ENCODE results near the gene SLC8B1.
A peak's percentile ranks its signal among the peaks of the same experiment; 100 is the strongest.

SLC8B1 gene

DNA sequence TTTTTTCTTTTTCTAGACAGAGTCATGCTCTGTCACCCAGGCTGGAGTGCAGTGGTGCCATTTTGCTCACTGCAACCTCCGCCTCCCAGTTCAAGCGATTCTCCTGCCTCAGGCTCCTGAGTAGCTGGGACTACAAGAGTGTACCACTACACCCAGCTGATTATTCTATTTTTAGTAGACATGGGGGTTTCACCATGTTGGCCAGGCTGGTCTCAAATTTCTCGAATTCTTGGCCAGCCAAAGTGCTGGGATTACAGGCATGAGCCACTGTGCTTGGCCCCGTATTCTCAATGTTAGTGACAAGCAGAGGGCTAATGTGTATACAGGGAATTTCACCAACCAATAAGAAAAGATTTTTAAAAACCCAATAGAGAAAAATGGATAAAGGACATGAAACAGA is 31.9 kb upstream of the SLC8B1 start:
- in situ Hi-C loops (cut with HindIII; ENCODE audit: low sequenced_read_pairs) = no loop called here
- TF ChIP-seq, protein P1, sequence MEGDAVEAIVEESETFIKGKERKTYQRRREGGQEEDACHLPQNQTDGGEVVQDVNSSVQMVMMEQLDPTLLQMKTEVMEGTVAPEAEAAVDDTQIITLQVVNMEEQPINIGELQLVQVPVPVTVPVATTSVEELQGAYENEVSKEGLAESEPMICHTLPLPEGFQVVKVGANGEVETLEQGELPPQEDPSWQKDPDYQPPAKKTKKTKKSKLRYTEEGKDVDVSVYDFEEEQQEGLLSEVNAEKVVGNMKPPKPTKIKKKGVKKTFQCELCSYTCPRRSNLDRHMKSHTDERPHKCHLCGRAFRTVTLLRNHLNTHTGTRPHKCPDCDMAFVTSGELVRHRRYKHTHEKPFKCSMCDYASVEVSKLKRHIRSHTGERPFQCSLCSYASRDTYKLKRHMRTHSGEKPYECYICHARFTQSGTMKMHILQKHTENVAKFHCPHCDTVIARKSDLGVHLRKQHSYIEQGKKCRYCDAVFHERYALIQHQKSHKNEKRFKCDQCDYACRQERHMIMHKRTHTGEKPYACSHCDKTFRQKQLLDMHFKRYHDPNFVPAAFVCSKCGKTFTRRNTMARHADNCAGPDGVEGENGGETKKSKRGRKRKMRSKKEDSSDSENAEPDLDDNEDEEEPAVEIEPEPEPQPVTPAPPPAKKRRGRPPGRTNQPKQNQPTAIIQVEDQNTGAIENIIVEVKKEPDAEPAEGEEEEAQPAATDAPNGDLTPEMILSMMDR (IDR thresholded peaks at IDR 0.05; ENCODE audit: low read depth, low read length) = no peak
- no peak for DNase-seq (ENCODE audit: low read depth, low spot score)
- no peak overlapping the region for H3K4me3 ChIP-seq (ENCODE audit: low read depth, low read length)

DNA sequence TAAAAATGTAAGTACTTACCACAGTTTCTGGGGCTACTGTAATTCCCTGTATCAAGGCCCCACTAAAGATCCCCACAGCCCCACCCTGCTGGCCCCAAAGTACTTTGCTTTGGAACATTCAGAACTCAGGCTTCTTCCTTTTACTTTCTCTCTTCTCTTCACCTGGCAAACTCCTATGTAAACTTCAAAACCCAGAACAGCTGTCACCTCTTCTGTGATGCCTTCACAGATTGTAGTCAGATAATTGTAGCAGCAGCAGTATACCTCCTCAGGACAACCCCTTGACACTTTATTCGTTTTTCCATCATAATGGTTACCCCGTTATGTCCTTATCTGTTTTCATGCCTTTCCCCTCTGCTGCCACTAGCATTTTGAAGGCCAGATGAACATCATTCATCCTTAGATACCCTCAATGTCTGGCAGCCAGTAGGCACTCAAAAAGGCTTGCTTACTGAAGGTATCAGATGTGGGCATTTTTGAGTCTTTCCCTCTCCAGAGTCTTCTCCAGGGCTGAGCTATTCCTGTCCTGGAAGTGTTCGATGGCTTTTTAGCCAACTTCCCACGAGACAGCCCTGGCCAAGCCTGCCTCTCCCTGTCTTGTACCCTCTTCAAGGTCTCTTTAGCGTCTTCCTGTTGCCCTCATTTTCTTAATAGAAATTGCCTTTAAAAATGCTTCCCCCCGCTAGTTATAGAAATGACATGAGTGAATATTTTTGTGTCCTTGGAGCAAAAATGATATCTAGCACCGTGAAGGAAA is 30.9 kb upstream of the SLC8B1 start:
- in situ Hi-C loops (cut with HindIII; ENCODE audit: low sequenced_read_pairs) = no loop called here
- no peak for DNase-seq (ENCODE audit: low read depth, low spot score)
- TF ChIP-seq, protein P1 (IDR thresholded peaks at IDR 0.05; ENCODE audit: low read depth, low read length) = no peak
- H3K4me3 ChIP-seq (ENCODE audit: low read depth, low read length) = no peak overlapping the region

DNA sequence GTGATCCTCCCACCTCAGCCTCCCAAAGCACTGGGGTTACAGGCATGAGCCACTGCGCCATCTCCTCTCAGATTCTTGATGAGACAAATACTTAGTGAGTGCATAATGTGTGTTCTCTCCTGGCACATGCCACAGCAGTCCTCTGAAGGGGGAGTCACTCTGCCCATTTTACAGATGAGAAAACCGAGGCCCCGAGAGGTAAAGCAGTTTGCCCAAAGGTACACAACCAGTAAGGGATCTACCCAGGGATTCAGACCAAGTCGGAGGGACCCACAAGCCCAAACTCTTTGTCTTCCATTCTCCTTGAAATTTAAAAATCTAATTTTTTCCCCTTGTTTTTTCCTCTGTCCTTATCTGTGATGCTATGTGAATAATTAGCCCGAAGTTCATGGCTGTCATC is 29.8 kb upstream of the SLC8B1 start:
- TF ChIP-seq, protein P1 (IDR thresholded peaks at IDR 0.05; ENCODE audit: low read depth, low read length) = no peak
- DNase-seq (ENCODE audit: low read depth, low spot score) = no peak
- no peak overlapping the region for H3K4me3 ChIP-seq (ENCODE audit: low read depth, low read length)
- in situ Hi-C loops (cut with HindIII; ENCODE audit: low sequenced_read_pairs) = no loop called here

DNA sequence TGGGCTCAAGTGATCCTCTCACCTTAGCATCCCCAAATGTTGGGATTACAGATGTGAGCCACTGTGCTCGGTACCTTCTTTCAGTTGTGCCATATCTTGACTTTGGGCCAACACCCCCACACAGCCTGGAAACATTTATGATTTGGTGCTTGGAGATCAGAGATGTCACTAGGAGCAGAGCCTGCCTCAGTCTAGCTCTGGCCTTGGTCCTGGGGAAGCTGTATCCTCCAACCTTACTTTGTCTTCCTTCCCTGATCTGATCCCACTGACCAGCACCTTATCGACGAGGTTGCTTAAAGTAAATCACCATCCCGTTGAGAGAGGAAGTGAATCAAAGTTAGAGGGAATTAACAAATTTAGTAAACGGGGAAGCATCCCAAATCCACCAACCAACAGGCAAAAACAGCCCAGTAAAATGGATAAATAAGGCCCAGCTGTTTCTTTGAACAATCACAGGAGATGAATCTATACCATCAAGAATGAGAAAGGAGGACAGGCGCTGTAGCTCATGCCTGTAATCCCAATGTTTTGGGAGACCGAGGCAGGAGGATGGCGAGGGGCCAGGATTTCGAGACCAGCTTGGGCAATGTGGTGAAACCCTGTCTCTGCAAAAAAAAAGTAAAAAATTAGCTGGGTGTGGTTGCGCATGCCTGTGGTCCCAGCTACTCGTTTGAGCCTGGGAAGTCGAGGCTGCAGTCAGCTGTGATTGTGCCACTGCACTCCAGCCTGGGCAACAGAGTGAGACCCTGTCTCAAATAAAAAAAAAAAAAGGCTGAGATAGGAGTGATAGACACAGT is 26.9 kb upstream of the SLC8B1 start:
- no peak for DNase-seq (ENCODE audit: low read depth, low spot score)
- TF ChIP-seq, protein P1 (IDR thresholded peaks at IDR 0.05; ENCODE audit: low read depth, low read length) = no peak
- in situ Hi-C loops (cut with HindIII; ENCODE audit: low sequenced_read_pairs) = no loop called here
- H3K4me3 ChIP-seq (ENCODE audit: low read depth, low read length) = no peak overlapping the region

DNA sequence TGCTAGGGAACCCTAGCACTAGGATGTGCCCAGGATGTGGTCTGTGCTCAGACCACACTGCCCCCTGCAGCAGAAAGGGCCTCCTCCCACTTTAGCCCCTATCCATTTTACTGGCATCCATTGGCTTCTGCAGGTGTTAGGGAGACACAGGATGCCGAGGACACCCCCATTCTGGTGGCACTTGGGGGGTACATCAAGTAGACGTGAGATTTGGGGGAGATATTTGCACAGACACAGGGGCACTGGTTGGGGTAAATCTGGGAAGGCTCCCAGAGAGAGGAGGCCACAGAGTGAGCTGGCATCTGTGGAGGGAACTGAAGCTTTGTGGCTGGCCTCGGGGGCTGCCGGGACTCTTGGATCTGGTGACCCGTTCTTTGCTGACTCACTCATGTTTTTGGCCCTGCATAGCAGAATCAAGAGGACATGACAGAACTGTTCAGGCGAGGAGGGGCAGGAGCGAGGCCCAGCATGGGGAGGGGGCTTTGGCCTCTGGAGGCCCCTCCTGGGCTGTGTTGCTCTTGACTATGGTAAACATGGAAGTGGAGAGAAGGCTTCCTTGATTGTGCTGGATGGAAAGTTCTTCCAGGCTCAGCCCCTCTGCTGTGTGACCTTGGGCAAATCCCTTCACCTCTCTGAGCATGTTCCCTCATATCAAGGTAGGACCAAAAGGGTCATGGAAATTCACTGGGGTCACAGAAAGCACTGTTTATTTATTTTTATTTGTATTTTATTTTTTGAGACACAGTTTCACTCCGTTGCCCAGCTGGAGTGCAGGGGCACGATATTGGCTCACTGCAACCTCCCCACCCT is 25.2 kb upstream of the SLC8B1 start:
- TF ChIP-seq, protein P1 (IDR thresholded peaks at IDR 0.05; ENCODE audit: low read depth, low read length) = peak; percentile 22
- no peak for DNase-seq (ENCODE audit: low read depth, low spot score)
- in situ Hi-C loops (cut with HindIII; ENCODE audit: low sequenced_read_pairs) = no loop called here
- H3K4me3 ChIP-seq (ENCODE audit: low read depth, low read length) = no peak overlapping the region
